Ovary (tissue), 9 donors: ENCODE measurements around the gene FGGY. TPM values are rescaled to one million over a fixed set of nuclear protein-coding genes. Genes with fewer than 3 reads are reported as not detected.

Experiments used
- DNase-seq, 5 donors: peaks; one replicate each; pipeline ENCODE4 v3.0.0-alpha.2; 2019 to 2020
- H3K27ac ChIP-seq, 2 donors: fragments of 200-600 bp; one replicate each; pipeline versions ENCODE4 v1.5.1 to v1.8.0; 2019 to 2022
- H3K27me3 ChIP-seq: fragments of 200-600 bp; one replicate; pipeline ENCODE4 v1.8.0; 2022
- H3K36me3 ChIP-seq: fragments of 200-600 bp; sonication (generic); one replicate; pipeline ENCODE4 v1.5.1; 2019
- H3K4me1 ChIP-seq: one replicate; pipeline ENCODE4 v1.8.1; 2013; ENCODE audit warnings: mild to moderate bottlenecking, moderate library complexity; ENCODE audit not compliant: insufficient read depth
- H3K4me3 ChIP-seq: fragments of 200-600 bp; sonication (generic); one replicate; pipeline ENCODE4 v1.5.1; 2017
- H3K9me3 ChIP-seq, 2 donors: fragments of 200-600 bp in 1 of 2; sonication (generic) in 1 of 2; one replicate each; pipeline versions ENCODE4 v1.5.1 to v1.8.1; 2013 to 2019; ENCODE audit warnings: mild to moderate bottlenecking in 1 of 2, moderate library complexity in 1 of 2
- CTCF ChIP-seq, 3 donors: fragments of 450-650 bp in 2 of 3; fragments of 200-600 bp in 1 of 3; IDR thresholded peaks; one replicate each; pipeline versions ENCODE4 v1.5.1 to v1.8.0; 2016 to 2022; ENCODE audit warnings: antibody characterized with exemption in 3 of 3, mild to moderate bottlenecking in 1 of 3
- EP300 ChIP-seq: sonication (generic); formaldehyde crosslinking; IDR thresholded peaks from one replicate; pipeline ENCODE4 v1.6.1; 2017; ENCODE audit warnings: antibody characterized with exemption
- POLR2A ChIP-seq: fragments of 450-650 bp; IDR thresholded peaks from one replicate; pipeline ENCODE4 v1.6.1; 2017; ENCODE audit warnings: antibody characterized with exemption, mild to moderate bottlenecking, moderate library complexity
- WGBS, 3 donors: extraction: QIAGEN DNeasy Blood & Tissue Kit in 1 of 3; methylation state at CpG; one replicate each; pipeline versions ENCODE4 v1.1.5 to v1.1.7; 2013 to 2017; 5-methylcytosine and 5-hydroxymethylcytosine counted together
- intact Hi-C, 4 donors: fragments of 100-400 bp; cut with DNase I; formaldehyde crosslinking; loops; one replicate each; pipeline versions ENCODE4 v1.11.0 to v1.15.1; 2022 to 2023
- polyA plus RNA-seq, 2 donors: library from polyadenylated mRNA; stranded (reverse); fragments of 200-250 nt in 1 of 2; fragments of 350-450 nt in 1 of 2; fragmentation: Illumina TruSeq in 1 of 2; extraction: RNeasy Lipid Tissue Mini Kit (QIAGEN cat#74804) in 1 of 2; gene quantifications; one replicate each; pipeline ENCODE4 v1.2.3, GENCODE V29; 2013 to 2014
- total RNA-seq, 7 donors: library from RNA; depleted of rRNA in 2 of 7; stranded (reverse); fragments of >200 nt in 2 of 7; fragmentation: NEBNext Ultra II Directional in 3 of 7; extraction: Animal tissue kit (Norgen Biotek cat#: 25700) in 3 of 7; gene quantifications; one replicate each; pipeline versions ENCODE4 v1.1.0 to v1.2.4, GENCODE V29; 2016 to 2023
- donor health status: DM: no; HTN: no; CAD: no; lungs with moderate emphysema.
- donor health status: DM: no; HTN: no; CAD: no.
- donor health status: Bipolar disorder and iron deficiency.
- donor health status: DM: yes; HTN: yes; CAD: no.
- donor health status: DM: no; HTN: no; CAD: no.
- donor health status: DM: yes; HTN: yes; CAD: no.

Gene FGGY
- total and polyA plus RNA-seq, 9 donors, result 7.9 to 62.0 (median 44.7) TPM

- no peak for DNase-seq
- WGBS, 3 donors, result 37 to 73% (median 54%) methylated on average over 1 of the region's 1 CpG
- H3K4me1 ChIP-seq, result peaks cover 12% of the 10 kb centered on the region
- TF ChIP-seq CTCF (IDR thresholded peaks at IDR 0.05) (no peak), POLR2A (no peak), EP300 (no peak)
- H3K9me3 ChIP-seq, result no peaks in the 10 kb centered on the region
- intact Hi-C loops, result no loop called here
- H3K27ac ChIP-seq, result peak overlapping the region in 1 of 2 donors; percentile 12
- H3K36me3 ChIP-seq, result no peaks in the 10 kb centered on the region
- H3K4me3 ChIP-seq, result no peak overlapping the region
- no peaks in the 10 kb centered on the region for H3K27me3 ChIP-seq
Observed at GRCh38 chr1:59438058-59438560, 141.2 kb downstream of the FGGY start.

- H3K27me3 ChIP-seq, result no peaks in the 10 kb centered on the region
- 95 to 99% (median 96%) methylated on average over 4 of the region's 4 CpGs for WGBS, 3 donors
- H3K4me1 ChIP-seq, result peaks cover 6% of the 10 kb centered on the region
- intact Hi-C loops, result no loop called here
- no peak overlapping the region for H3K4me3 ChIP-seq
- TF ChIP-seq EP300 (no peak), POLR2A (no peak), CTCF (IDR thresholded peaks at IDR 0.05) (no peak)
- no peaks in the 10 kb centered on the region for H3K9me3 ChIP-seq
- H3K36me3 ChIP-seq, result no peaks in the 10 kb centered on the region
- H3K27ac ChIP-seq, result no peak overlapping the region
- no peak for DNase-seq
Observed at GRCh38 chr1:59442492-59442891, 145.6 kb downstream of the FGGY start.

- Histone ChIP-seq H3K9me3 (no peaks in the 10 kb centered on the region), H3K27ac (no peak overlapping the region), H3K27me3 (no peaks in the 10 kb centered on the region), H3K36me3 (no peaks in the 10 kb centered on the region), H3K4me3 (no peak overlapping the region), H3K4me1 (peaks cover 3% of the 10 kb centered on the region)
- TF ChIP-seq POLR2A (no peak), CTCF (IDR thresholded peaks at IDR 0.05) (no peak), EP300 (no peak)
- 2 to 17% (median 4%) methylated on average over 1 of the region's 1 CpG for WGBS, 3 donors
- intact Hi-C loops, result no loop called here
- no peak for DNase-seq
Observed at GRCh38 chr1:59443310-59443709, 146.4 kb downstream of the FGGY start.

- Histone ChIP-seq H3K36me3 (no peaks in the 10 kb centered on the region), H3K9me3 (no peaks in the 10 kb centered on the region), H3K27ac (no peak overlapping the region), H3K4me3 (no peak overlapping the region), H3K27me3 (no peaks in the 10 kb centered on the region), H3K4me1 (peaks cover 3% of the 10 kb centered on the region)
- 97 to 98% (median 98%) methylated on average over 6 of the region's 6 CpGs for WGBS, 3 donors
- intact Hi-C loops, result no loop called here
- no peak for DNase-seq
- no peak for TF ChIP-seq CTCF (IDR thresholded peaks at IDR 0.05)
- no peak for TF ChIP-seq POLR2A
- TF ChIP-seq EP300, result no peak
Observed at GRCh38 chr1:59444520-59444919, 147.6 kb downstream of the FGGY start.
